Urothelium cell line (cell line): ENCODE results near the gene SPEM2.

Source experiments
- DNase-seq: peaks from one replicate; pipeline ENCODE4 v3.0.0; 2011; ENCODE audit warnings: low spot score, mixed read lengths
- FAIRE-seq: peaks from 2 replicates; lab custom pipeline; 2011; peaks lifted over from hg19 to GRCh38; lab: Jason Lieb, UNC

The SPEM2 gene

DNA sequence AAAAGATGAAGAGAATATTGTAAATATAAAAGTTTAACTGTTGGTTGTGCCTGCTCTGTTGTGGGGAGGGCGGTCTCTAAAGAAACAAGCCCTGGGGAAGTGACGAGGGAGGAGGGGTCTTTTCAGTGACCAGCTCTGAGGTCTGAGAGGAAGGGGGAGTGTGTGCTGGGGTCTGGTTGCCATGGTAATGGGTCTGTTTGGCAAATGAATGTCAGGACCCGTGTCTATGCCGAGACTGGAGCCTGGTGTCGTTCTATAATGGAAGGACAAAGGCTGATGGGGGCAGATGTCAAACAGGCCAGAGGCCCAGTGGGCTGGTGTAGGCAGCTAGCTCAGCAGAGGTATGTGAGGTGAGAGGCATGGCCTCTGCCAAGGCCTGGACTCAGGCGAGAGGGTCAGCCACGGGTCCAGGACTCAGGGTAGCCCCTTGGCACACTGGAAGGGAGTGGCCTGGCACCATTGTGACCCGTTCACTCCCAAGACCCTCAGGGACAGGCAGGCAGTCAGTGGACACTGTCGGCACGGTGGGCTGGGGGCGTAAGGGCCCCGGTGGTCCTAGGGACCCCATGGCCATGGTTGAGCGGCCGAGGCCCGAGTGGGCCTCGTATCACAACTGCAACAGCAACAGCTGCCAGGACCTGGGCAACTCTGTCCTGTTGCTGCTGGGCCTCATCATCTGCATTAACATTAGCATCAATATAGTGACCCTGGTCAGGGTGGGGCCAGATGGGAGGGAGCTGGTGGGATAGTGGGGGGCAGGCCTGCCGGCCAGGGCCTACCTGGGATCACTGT lies 5.4 kb upstream of the SPEM2 start, which contains the start of gene SPEM1:
TSS of gene SPEM1 (plus strand) at position 506 of the 792 bp plus-strand sequence. CDS start at position 567, 61 bp downstream.
- DNase-seq, result no peak

GRCh38 chr17:7421186-7421585 lies 4.2 kb upstream of the SPEM2 start:
- no peak for DNase-seq
- no peak for FAIRE-seq

More for the DNA sequence above, 5.4 kb upstream of the SPEM2 start, which contains the start of gene SPEM1:
- no peak for FAIRE-seq

GRCh38 chr17:7423679-7424078 lies 1.7 kb upstream of the SPEM2 start:
- no peak for FAIRE-seq
- no peak for DNase-seq

- FAIRE-seq, result no peak
- no peak for DNase-seq
These were observed 340 bp downstream of the SPEM2 start for GRCh38 chr17:7425756-7426155.

DNA sequence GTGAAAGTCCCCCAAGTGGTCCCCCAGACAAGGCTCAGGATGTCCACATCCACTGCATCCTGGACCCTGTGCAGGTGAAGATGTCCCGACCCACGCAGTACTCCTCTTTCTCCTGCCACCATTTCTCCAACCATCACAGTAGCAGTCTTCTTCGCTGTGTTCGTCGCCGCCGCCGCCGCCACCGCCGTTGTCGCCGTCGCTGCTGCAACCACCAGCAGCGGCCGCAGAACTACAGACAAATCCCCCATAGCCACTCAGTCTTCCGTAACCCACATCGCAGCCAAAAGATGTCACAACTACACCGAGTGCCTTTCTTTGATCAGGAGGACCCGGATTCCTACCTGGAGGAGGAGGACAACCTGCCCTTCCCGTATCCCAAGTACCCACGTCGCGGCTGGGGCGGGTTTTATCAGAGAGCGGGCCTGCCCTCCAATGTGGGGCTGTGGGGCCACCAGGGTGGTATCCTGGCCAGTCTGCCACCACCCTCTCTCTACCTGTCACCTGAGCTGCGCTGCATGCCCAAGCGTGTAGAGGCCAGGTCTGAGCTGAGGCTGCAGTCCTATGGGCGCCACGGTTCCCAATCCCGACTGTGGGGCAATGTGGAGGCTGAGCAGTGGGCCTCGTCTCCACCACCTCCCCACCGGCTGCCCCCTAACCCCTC lies 917 bp downstream of the SPEM2 start:
- DNase-seq, result no peak
- no peak for FAIRE-seq

- no peak for DNase-seq
- FAIRE-seq, result no peak
These were observed 1.6 kb downstream of the SPEM2 start for GRCh38 chr17:7426896-7427489.

GRCh38 chr17:7427549-7427948 lies 2.1 kb downstream of the SPEM2 start:
- FAIRE-seq (no peak), DNase-seq (no peak)

DNA sequence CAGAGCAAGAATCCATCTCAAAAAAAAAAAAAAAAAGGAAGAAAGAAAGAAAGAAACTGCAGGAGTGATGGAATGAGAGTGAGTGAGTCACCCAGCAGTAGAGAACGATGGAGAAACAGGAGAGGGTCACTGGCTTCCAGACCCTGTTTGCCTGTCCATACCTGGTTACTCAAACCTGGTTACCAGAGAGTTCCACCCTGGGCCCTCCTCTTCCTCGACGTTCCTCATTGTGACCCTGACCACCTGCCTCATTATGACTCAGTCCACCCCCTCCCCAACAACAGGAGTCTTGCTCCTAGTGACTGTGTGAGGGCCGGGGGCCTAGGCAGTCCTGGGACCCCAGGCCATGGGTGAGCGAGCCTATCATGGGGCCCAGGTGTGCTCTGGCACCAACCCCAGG lies 3.1 kb downstream of the SPEM2 start, which contains the start of gene SPEM3:
TSS of gene SPEM3 (plus strand) at position 301 of the 400 bp plus-strand sequence. CDS start at position 347, 46 bp downstream.
- DNase-seq, result no peak
- FAIRE-seq, result no peak

GRCh38 chr17:7429722-7430121 lies 4.3 kb downstream of the SPEM2 start:
- DNase-seq, result no peak
- FAIRE-seq, result no peak

DNA sequence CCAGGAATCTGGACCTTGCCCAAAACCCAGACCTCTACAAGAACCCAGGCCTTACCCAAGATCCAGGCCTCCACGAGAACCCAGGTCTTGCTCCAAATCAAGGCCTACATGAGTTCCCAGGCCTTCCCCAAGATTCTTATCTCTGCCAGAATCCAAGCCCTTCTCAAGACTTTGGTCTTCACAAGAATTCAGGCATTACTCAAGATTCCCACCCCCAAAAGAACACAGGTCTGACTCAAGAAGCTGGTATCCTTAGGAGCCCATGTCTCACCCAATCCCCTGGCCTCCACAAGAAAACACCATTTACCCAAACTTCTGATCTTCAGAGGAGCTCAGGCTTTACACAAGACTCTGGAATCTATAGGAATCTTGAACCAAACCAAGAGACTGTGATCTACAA lies 5.8 kb downstream of the SPEM2 start:
- DNase-seq (no peak), FAIRE-seq (no peak)

- FAIRE-seq, result no peak
- DNase-seq, result no peak
These were observed 6.9 kb downstream of the SPEM2 start for GRCh38 chr17:7432296-7432695.

DNA sequence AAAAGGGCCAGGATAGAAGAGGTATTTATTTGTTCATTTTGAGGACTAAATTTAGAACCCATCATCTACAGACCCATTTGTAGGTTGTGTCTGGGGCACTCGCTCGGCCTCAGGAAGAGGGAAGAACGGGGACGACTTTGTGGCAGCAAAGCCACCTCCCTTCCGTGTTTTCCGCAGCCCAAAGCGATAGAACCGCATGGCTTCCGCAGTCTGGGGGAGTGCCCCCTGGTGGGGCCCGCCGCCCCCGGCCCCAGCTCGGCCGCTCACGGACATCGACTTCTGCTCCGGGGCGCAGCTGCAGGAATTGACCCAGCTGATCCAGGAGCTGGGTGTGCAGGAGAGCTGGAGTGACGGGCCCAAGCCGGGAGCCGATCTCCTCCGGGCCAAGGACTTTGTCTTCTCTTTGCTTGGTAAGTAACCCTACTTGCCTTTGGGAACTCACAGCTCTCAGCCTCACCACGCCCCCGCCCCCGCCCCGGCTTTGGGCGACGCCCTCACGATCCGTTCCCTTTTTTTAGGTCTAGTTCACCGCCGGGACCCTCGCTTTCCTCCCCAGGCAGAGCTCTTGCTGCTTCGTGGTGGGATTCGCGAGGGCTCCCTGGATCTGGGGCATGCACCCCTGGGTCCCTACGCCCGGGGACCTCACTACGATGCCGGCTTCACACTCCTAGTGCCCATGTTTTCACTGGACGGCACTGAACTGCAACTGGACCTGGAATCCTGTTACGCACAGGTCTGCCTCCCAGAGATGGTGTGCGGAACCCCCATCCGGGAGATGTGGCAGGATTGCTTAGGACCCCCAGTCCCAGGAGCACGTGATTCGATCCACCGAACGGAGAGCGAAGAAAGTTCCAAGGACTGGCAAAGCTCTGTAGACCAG lies 10.5 kb downstream of the SPEM2 start:
- FAIRE-seq, result no peak
- DNase-seq, result no peak

DNA sequence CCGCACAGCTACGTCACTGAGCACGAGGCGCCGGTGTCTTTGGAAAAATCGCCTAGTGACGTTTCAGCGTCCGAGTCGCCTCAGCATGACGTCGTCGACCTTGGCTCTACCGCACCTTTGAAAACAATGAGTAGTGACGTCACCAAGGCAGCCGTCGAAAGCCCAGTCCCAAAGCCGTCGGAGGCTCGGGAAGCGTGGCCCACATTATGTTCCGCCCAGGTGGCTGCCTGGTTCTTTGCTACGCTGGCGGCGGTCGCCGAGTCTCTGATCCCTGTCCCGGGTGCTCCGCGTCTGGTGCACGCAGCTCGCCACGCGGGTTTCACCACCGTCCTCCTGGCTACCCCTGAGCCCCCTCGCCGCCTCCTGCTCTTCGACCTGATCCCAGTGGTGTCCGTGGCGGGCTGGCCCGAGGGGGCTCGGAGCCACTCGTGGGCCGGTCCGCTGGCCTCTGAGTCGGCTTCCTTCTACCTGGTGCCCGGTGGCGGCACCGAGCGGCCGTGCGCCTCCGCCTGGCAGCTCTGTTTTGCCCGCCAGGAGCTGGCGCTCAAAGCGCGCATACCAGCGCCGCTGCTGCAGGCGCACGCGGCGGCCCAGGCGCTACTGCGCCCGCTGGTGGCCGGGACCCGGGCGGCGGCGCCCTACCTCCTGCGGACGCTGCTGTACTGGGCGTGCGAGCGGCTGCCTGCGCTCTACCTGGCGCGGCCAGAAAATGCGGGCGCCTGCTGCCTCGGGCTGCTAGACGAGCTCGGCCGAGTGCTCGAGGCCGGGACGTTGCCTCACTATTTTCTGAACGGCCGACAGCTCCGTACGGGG lies 11.3 kb downstream of the SPEM2 start:
- FAIRE-seq, result no peak

DNA sequence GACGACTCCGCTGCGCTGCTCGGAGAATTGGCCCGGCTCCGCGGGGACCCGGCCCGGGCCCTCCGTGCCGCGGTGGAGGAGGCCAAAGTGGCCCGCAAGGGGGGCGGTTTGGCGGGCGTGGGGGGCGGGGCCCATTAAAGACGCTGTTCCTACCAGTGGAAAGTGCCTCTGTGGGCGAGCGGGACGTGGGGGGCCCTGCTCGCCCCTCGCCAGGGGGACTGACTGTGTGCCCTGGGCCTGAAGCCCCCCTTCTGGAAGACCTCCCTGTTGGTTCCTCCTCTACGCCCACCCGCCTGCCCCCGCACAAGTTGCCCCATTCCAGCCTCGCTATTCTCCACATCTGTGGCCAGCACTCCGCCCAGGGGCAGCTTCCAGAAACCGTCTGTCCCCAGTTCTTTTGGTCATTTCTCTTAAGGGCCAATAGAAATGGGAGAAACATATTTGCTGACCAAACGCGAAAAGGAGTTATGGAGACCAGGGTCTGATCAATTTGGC lies 12.0 kb downstream of the SPEM2 start:
- DNase-seq, result no peak
- FAIRE-seq, result no peak

More for the DNA sequence above, 11.3 kb downstream of the SPEM2 start:
- DNase-seq, result peak; percentile 68

GRCh38 chr17:7437950-7438614 lies 12.7 kb downstream of the SPEM2 start:
- DNase-seq, result peak; percentile 22
- FAIRE-seq, result no peak

DNA sequence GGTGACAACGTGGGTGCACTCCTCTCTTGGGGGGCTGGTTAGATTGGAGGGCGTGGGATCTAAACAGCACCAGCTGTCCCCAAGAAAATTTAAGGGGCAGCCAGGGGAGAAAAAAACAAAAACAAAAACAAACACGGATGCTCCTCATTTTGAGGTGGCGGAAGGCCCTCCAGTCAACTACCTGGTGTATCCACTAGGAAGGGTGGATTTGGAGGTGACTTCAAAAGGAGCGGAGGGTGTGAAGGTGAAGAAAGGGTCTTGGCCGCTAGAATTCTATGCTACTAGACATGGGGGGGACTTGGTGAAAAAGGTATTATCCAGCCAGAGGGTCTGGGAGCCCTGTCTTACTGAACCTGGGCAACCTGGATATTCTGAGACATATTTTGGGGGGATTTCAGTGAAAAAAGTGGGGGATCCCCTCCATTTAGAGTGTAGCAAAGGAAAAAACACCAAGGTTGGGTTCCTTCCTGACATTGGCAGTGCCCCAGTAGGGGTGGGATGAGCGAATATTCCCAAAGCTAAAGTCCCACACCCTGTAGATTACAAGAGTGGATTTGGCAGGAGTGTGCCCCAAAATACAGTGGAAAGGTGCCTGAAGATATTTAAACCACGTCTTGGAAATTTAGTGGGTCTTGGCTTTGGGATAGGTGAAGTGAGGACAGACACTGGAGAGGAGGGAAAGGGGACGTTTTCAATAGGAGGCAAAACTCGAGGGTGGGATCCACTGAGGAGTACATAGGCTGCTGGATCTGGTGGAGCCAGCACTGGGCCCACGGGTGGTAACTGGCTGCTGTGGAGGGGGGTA lies 13.4 kb downstream of the SPEM2 start:
- no peak for FAIRE-seq

DNA sequence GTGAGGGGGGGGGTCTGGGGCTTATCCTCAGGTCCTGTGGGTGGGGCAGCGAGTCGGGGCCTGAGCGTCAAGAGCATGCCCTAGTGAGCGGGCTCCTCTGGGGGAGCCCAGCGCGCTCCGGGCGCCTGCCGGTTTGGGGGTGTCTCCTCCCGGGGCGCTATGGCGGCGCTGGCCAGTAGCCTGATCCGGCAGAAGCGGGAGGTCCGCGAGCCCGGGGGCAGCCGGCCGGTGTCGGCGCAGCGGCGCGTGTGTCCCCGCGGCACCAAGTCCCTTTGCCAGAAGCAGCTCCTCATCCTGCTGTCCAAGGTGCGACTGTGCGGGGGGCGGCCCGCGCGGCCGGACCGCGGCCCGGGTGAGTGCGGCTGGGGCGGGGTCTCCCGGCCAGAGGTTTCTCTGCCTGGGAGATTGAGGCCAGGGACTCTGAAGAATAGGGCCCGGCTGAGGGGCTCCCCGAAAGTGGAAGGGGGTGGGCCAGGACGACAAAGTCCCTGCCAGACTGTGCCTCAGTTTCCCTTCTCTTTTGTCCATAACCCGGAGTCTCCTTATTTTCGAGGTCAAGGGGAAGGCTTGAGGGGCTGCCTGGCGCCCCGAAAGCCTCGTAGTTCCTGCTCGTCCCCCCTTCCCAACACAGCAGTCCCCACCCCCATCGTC lies 14.2 kb downstream of the SPEM2 start, which contains the start of gene FGF11:
TSS of gene FGF11 (plus strand) at position 51 of the 651 bp plus-strand sequence. CDS start at position 160, 109 bp downstream.
- DNase-seq (no peak), FAIRE-seq (no peak)

More for the DNA sequence above, 13.4 kb downstream of the SPEM2 start:
- no peak for DNase-seq
